Effector memory CD4-positive, alpha-beta T cell (primary cell): ENCODE measurements around the gene ARMC9.
"Not testable (repeated sequence)": the region's sequence is repeated elsewhere in the genome, so short reads cannot be mapped to it uniquely, and the experiment has no call there.

Experiments used
- DNase-seq, 3 donors: peaks; one replicate each; pipeline ENCODE4 v3.0.0-alpha.2; 2020
- H3K27ac ChIP-seq: 2 replicates; pipeline ENCODE4 v1.7.0; 2013; ENCODE audit warnings: mild to moderate bottlenecking, low read length, moderate library complexity; ENCODE audit not compliant: insufficient read depth, poor library complexity, severe bottlenecking
- H3K27me3 ChIP-seq: replicated peaks from 2 replicates; pipeline ENCODE4 v1.7.0; 2013; ENCODE audit warnings: mild to moderate bottlenecking, low read length; ENCODE audit not compliant: insufficient read depth, control insufficient read depth, poor library complexity, severe bottlenecking
- H3K36me3 ChIP-seq: 2 replicates; pipeline ENCODE4 v1.7.0; 2013; ENCODE audit warnings: mild to moderate bottlenecking, low read length, moderate library complexity; ENCODE audit not compliant: control insufficient read depth, insufficient read depth
- H3K4me1 ChIP-seq: 2 replicates; pipeline ENCODE4 v1.7.0; 2013; ENCODE audit warnings: low read length, mild to moderate bottlenecking; ENCODE audit not compliant: control insufficient read depth, insufficient read depth, poor library complexity, severe bottlenecking
- H3K4me3 ChIP-seq: 2 replicates; pipeline ENCODE4 v1.7.0; 2013; ENCODE audit warnings: low read length, low read depth, mild to moderate bottlenecking; ENCODE audit not compliant: insufficient read depth, poor library complexity, severe bottlenecking
- H3K9me3 ChIP-seq: 2 replicates; pipeline ENCODE4 v1.7.0; 2013; ENCODE audit warnings: mild to moderate bottlenecking, low read length, moderate library complexity; ENCODE audit not compliant: control insufficient read depth

The ARMC9 gene

DNA sequence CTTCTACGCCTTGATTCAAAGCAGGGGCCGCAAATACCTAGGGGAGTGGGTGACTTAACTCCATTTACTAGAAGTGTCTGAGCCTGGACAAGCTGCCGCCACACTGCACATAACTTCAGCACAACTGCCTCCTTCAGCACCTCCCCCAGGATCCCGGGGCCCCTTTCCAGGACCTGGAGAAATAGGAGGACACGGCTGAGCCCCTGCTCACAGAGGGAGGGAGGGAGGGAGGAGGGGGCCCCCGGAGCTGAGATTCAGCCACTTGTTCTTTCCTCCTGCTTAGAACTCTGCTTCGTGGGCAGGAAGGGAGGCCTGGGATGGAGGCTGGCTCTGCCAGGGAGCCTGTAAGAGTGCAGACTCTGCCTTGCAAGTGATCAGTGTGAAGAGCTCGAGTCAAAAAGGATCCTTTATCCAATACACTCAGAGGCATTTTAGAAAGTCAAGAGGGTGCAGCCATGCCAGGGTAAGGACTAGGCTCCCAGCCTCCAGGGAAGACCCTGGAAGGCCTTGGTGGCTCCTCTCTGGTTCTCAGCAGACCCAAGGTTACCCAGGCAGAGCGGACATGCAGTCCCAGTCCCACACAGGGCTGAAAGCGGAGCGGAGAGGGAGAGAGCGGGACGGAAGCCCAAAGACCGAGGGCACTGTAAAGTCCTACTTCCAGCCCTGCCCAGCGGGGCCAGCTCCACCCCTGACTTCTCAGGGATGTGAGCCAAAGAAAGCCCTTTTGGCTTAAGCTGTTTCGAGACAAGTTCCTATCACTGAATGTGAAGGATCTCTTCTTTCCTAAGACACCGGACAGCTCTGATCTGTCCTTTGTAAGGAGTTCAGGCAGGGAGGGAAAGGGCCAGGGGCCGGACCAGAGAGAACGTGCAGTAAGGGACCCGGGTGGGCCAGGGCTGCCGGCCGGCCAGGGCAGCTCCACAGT lies 8.6 kb upstream of the ARMC9 start:
- H3K4me3 ChIP-seq = no peak overlapping the region
- no peak for DNase-seq
- H3K27ac ChIP-seq = no peak overlapping the region
- H3K4me1 ChIP-seq = no peaks in the 10 kb centered on the region
- no peaks in the 10 kb centered on the region for H3K9me3 ChIP-seq
- peaks cover 2% of the 10 kb centered on the region for H3K27me3 ChIP-seq
- no peaks in the 10 kb centered on the region for H3K36me3 ChIP-seq

DNA sequence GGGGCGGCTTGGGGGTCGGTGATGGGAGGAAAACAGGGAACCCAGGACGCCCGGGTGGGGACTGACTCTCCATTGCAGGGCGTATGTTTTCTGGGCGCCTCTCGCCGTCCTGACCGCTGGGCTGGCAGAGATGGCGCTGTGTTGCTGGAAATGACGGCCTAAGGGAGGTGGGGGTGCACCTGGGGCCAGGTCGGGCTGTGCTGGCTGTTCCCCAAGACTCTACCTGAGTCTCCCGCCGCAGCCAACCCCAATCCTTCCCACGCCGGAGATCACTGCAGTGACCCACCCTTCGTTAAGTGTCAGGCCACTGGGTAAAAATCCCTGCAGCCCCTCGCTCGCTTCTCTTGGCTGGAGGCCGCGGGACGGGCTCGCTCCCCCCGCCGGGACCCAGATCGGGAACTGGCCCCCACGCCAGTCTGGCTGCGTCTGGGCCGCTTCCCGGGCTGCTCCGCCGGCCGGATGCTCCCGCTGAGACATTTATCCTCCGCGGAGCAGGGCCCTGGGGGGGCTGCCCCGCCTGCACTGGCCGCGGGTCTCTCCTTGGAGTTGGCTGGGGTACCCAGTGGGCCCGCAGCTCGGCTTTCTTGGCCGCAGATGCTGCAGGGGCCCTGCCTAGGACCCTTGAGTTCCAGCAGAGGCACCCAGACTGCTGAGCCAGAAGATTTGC lies 7.8 kb upstream of the ARMC9 start:
- Histone ChIP-seq H3K27me3 (peaks cover 2% of the 10 kb centered on the region), H3K36me3 (no peaks in the 10 kb centered on the region), H3K9me3 (no peaks in the 10 kb centered on the region), H3K27ac (no peak overlapping the region), H3K4me3 (no peak overlapping the region), H3K4me1 (no peaks in the 10 kb centered on the region)
- DNase-seq = no peak

DNA sequence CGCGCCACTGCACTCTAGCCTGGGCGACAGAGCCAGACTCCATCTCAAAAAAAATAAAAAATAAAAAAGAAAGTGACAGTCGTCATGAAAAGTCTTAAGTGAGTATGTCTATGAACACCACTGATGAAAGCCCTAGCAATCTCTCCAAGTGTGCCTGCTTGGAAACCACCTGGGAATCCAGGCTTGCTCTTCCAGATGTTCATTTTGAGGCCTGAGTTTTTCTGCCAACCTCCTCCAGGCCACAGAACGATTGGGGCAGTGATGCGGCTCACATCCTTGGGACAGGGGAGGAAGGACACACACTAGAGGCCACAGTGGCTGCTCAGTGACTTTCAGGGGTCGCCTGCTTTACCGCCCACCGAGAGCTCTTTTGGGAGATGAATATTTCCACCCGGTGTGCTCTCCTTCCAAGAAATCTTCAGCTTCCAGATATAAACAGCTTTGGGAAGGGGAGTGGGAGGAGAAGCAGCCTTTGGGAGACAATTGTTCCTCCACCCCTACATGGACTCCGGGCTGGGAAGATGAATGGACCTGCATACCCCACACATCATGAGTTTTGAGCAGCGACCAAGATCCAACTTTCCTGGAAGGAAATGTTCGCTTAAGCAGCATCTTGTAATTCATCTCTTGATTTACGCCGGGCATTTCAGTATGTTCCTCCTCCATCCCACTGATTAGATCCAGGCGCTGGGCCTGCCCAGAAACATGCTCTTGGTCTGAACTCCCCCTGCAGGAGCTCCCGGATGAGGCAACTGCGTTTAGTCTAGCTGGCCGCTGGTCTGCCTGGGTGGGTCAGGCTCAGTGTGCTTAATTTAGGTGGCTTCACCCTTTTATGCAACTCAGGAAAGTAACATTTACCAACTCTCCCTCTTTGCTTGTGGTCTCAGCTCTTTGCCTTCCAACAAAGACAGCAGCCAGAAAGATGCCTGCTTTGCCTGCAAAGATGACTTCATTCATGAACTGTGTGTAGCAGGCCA lies 6.2 kb upstream of the ARMC9 start:
- Histone ChIP-seq H3K4me3 (no peak overlapping the region), H3K9me3 (no peaks in the 10 kb centered on the region), H3K4me1 (no peaks in the 10 kb centered on the region), H3K27me3 (peaks cover 2% of the 10 kb centered on the region), H3K36me3 (no peaks in the 10 kb centered on the region), H3K27ac (no peak overlapping the region)
- no peak for DNase-seq

DNA sequence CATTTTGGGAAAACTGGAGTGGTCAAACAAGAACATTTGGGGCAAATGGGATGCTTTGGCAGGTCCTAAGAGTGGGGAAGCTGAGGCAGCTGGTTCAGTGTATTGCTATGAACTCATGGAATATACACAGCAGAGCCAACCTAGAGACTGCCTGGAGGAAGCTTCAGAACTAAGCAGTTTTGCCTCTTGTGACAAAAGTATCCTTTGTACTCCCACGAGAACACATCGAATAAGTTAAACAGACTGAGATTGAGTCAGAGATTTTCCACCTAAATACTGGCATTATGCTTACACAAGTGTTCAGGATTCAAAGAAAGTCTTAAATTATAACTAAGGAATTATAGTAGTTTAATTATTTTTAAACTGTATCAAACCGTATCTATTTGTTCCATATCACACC lies 5.2 kb upstream of the ARMC9 start:
- H3K4me3 ChIP-seq = no peak overlapping the region
- H3K9me3 ChIP-seq = no peaks in the 10 kb centered on the region
- H3K4me1 ChIP-seq = no peaks in the 10 kb centered on the region
- no peak overlapping the region for H3K27ac ChIP-seq
- no peaks in the 10 kb centered on the region for H3K36me3 ChIP-seq
- peaks cover 2% of the 10 kb centered on the region for H3K27me3 ChIP-seq
- DNase-seq = no peak

DNA sequence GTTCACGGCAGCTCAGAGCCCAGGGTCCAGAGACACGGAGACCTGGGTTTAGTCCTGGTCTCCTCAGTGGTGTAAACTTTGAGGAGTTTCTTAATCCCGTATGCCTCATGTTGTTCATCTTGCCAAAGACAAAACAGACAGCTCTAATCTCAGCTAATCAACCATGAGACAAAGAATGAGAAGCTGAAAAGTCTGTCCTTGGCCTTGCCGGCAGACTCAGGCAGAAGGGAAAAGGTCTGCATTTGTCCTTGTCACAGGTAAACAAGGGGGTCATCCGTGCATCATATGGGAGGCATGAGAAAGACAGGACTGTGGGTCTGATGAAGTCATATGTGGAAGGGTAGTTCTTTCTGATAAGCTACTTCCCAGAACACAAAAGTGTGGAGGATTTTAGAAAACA lies 1.8 kb upstream of the ARMC9 start:
- H3K4me3 ChIP-seq = no peak overlapping the region
- H3K36me3 ChIP-seq = no peaks in the 10 kb centered on the region
- H3K27me3 ChIP-seq = no peaks in the 10 kb centered on the region
- H3K27ac ChIP-seq = no peak overlapping the region
- no peaks in the 10 kb centered on the region for H3K9me3 ChIP-seq
- DNase-seq = no peak
- peaks cover 4% of the 10 kb centered on the region for H3K4me1 ChIP-seq

DNA sequence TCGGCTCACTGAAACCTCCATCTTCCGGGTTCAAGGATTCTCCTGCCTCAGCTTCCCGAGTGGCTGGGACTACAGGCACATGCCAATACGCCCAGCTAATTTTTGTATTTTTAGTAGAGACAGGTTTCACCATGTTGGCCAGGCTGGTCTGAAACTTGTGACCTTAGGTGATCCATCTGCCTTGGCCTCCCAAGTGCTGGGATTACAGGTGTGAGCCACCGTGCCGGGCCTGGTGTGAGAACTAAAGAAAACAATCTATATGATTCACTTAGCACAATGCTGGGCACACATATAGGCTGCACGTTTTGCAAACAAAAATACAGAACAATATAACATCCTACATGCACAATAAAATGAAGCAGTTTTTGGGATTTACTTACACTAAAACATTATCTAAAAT lies 1.2 kb upstream of the ARMC9 start:
- not testable (repeated sequence) for H3K4me1 ChIP-seq, H3K4me3 ChIP-seq, H3K27me3 ChIP-seq, H3K36me3 ChIP-seq, DNase-seq, H3K9me3 ChIP-seq, H3K27ac ChIP-seq

DNA sequence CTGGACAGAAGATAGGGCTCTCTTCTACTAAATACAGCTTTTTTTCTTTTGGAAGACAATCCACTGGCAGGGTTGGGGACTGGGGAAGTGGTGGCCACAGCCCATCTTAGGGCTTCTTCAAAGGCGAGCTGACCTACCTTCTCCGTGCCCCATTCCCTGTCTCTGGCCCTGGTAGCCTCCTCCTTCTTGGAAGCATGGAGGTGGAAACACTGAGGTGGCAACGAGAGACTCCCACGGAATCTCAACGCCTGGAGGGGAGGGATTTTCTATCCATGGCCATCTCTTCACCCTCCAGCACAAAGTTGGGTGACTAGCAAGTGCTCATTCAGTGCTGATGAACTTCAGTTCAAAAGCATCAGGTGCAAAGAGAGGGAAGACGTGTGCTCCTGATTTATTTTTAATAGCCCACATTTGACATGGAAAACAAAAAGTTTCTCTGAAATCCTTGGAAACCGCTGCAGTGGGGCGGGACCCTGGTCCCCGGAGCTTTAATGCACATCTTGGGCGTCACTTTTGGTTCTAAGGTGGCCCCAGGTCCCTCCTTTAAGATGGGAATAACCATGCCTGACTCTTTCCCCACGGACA lies 633 bp upstream of the ARMC9 start:
- Histone ChIP-seq H3K36me3 (no peaks in the 10 kb centered on the region), H3K4me1 (peaks cover 4% of the 10 kb centered on the region), H3K27me3 (no peaks in the 10 kb centered on the region), H3K27ac (no peak overlapping the region), H3K9me3 (no peaks in the 10 kb centered on the region), H3K4me3 (peak overlapping the region; percentile 100)
- DNase-seq = no peak

DNA sequence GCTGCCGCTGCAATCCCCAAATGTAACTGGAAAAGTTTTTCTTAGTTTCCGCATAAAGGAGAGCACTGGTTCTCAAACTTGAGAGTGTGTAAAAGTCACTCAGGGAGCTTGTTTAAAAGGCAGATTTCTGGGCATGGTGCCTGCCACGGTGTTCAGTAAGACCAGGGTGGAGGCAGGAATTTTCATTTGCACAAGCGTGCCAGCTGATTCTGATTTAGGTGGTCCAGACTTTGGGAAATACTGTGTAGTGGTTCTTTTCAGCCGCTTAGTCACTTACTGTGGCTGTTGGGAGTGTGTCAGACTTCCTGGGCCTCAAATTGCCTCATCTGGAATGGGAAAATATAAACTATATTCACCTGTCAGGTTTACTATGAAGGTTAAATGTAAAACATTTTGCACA lies 788 bp downstream of the ARMC9 start:
- no peaks in the 10 kb centered on the region for H3K27me3 ChIP-seq

DNA sequence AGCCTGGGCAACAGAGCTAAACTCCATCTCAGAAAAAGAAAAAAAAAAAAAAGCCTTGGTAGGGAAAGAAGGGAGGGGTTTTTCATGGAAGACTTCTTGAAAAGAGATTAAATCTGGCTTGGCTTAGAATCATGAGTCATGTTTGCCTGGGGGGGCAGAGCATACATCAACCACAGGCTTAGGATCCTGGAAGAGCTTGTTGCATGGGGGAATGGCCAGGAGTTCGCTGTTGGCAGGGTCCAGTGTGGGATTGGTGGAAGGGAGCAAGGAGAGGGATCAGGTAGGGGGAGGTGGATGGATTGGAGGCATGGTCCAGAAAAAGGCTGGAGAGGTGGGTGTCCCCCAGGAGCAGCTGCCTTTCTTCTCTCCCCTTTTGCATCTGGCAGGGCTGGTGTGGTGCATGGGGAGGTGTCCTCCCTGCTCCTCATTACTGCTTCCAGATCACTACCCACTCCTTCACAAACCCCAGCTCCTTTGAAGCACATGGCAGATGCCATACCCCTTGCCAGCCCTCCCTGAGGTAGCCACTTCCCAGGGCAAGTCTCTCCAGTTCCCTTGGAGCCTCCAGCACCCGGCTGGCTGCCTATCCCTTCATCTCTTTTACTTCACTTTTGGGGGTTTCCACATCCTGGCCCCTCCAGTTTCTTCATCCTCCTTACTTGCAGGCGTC lies 2.5 kb downstream of the ARMC9 start:
- no peaks in the 10 kb centered on the region for H3K9me3 ChIP-seq
- no peaks in the 10 kb centered on the region for H3K27me3 ChIP-seq
- no peak for DNase-seq
- peaks cover 4% of the 10 kb centered on the region for H3K4me1 ChIP-seq
- H3K36me3 ChIP-seq = no peaks in the 10 kb centered on the region
- no peak overlapping the region for H3K27ac ChIP-seq
- H3K4me3 ChIP-seq = no peak overlapping the region

More for the DNA sequence above, 788 bp downstream of the ARMC9 start:
- no peaks in the 10 kb centered on the region for H3K36me3 ChIP-seq
- peaks cover 4% of the 10 kb centered on the region for H3K4me1 ChIP-seq
- no peak for DNase-seq
- H3K9me3 ChIP-seq = no peaks in the 10 kb centered on the region
- H3K27ac ChIP-seq = no peak overlapping the region
- H3K4me3 ChIP-seq = no peak overlapping the region
